Measurements from ENCODE around the gene ELFN2. TPM values are rescaled to one million over a fixed set of nuclear protein-coding genes. Genes with fewer than 3 reads are reported as not detected.

ELFN2 gene
- total RNA-seq, 1 donor from 2014 or later: 0.26 TPM

GRCh38 chr22:37416389-37416788, 10.9 kb downstream of the ELFN2 start:
- no peak for FAIRE-seq
- no peak for TF ChIP-seq CTCF (IDR thresholded peaks at IDR 0.05; ENCODE audit: insufficient read depth, low read length, severe bottlenecking)

GRCh38 chr22:37415210-37415609, 12.1 kb downstream of the ELFN2 start:
- no peaks in the 10 kb centered on the region for H3K27me3 ChIP-seq (ENCODE audit: control insufficient read depth, insufficient read depth, low read length)
- TF ChIP-seq CTCF (IDR thresholded peaks at IDR 0.05; ENCODE audit: insufficient read depth, low read length, severe bottlenecking): no peak
- no peak for FAIRE-seq

More at GRCh38 chr22:37416389-37416788, 10.9 kb downstream of the ELFN2 start:
- Histone ChIP-seq H3K27me3 (ENCODE audit: control insufficient read depth, insufficient read depth, low read length) (no peaks in the 10 kb centered on the region), H3K36me3 (ENCODE audit: control insufficient read depth, insufficient read depth, low read length) (no peaks in the 10 kb centered on the region), H3K4me3 (ENCODE audit: low read depth, low read length) (no peak overlapping the region)
- no peak for DNase-seq (ENCODE audit: low read depth)

DNA sequence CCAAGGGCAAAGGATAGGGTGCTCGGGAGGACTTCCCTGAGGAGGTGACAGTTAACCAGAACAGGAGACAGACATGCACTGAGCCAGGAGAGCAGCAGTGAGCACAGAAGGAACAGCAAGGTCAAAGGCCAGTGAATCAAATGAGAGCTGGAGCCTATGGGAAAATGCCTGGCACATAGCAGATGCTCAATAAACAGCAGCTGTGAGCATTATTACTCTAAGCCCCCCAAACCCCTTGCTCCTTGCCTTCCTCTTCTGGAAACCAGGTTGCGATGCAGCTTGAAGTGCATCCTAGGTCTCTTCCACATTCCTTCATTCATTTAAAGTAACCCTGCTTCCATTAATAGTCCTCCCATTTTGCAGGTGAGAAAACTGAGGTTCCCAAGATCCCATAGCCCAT, 13.0 kb downstream of the ELFN2 start:
- TF ChIP-seq CTCF (IDR thresholded peaks at IDR 0.05; ENCODE audit: insufficient read depth, low read length, severe bottlenecking): no peak
- Histone ChIP-seq H3K4me3 (ENCODE audit: low read depth, low read length) (no peak overlapping the region), H3K27me3 (ENCODE audit: control insufficient read depth, insufficient read depth, low read length) (no peaks in the 10 kb centered on the region), H3K36me3 (ENCODE audit: control insufficient read depth, insufficient read depth, low read length) (no peaks in the 10 kb centered on the region)
- no peak for FAIRE-seq
- no peak for DNase-seq (ENCODE audit: low read depth)

More at GRCh38 chr22:37415210-37415609, 12.1 kb downstream of the ELFN2 start:
- Histone ChIP-seq H3K36me3 (ENCODE audit: control insufficient read depth, insufficient read depth, low read length) (no peaks in the 10 kb centered on the region), H3K4me3 (ENCODE audit: low read depth, low read length) (no peak overlapping the region)
- no peak for DNase-seq (ENCODE audit: low read depth)

DNA sequence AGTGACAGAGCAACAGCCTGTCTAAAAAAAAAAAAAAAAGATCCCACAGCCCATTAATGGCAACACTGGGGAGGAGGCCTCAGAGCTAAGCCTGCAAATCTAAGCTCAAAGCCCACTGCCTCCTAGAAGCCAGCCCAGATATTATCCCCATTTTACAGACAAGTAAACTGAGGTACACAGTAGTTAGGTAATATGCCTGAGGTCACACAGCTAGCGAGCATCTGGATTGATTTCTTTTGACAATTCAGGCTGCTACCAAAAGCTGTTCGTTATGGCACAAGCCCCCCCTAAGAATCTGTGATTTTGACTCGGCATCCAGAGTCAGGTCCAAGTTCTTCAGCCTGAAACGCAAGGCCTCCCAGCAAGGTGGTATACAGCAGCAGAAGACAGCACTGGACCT, 13.7 kb downstream of the ELFN2 start:
- Histone ChIP-seq H3K36me3 (ENCODE audit: control insufficient read depth, insufficient read depth, low read length) (no peaks in the 10 kb centered on the region), H3K27me3 (ENCODE audit: control insufficient read depth, insufficient read depth, low read length) (no peaks in the 10 kb centered on the region), H3K4me3 (ENCODE audit: low read depth, low read length) (no peak overlapping the region)
- DNase-seq (ENCODE audit: low read depth): no peak
- TF ChIP-seq CTCF (IDR thresholded peaks at IDR 0.05; ENCODE audit: insufficient read depth, low read length, severe bottlenecking): no peak
- no peak for FAIRE-seq

GRCh38 chr22:37412495-37413250, 14.6 kb downstream of the ELFN2 start:
- FAIRE-seq: no peak

More at GRCh38 chr22:37412495-37413250, 14.6 kb downstream of the ELFN2 start:
- H3K36me3 ChIP-seq (ENCODE audit: control insufficient read depth, insufficient read depth, low read length): no peaks in the 10 kb centered on the region
- no peak overlapping the region for H3K4me3 ChIP-seq (ENCODE audit: low read depth, low read length)
- DNase-seq (ENCODE audit: low read depth): no peak
- TF ChIP-seq CTCF (IDR thresholded peaks at IDR 0.05; ENCODE audit: insufficient read depth, low read length, severe bottlenecking): no peak
- H3K27me3 ChIP-seq (ENCODE audit: control insufficient read depth, insufficient read depth, low read length): no peaks in the 10 kb centered on the region

Data from bronchial epithelial cell (primary cell).